CD8-positive, alpha-beta memory T cell (primary cell): ENCODE results near the gene LMO1. TPM values are rescaled to one million over a fixed set of nuclear protein-coding genes. Genes with fewer than 3 reads are reported as not detected.

ENCODE experiments used
- polyA plus RNA-seq: library from polyadenylated mRNA; unstranded; fragments of 300-500 nt; fragmentation: Illumina TruSeq; gene quantifications from one replicate; pipeline ENCODE4 v1.2.3, GENCODE V29; 2021
- total RNA-seq, 2 experiments: library from RNA; stranded (reverse); gene quantifications; one replicate each; pipeline ENCODE4 v1.2.3, GENCODE V29; 2021

The LMO1 gene
- total and polyA plus RNA-seq, 3 experiments from 2014 or later: 0.29 TPM; not detected in 2

Other genes starting within 250 kb of the LMO1 start
- under 1 TPM; 0.11 to 0.24 TPM for gene TUB, start 182.7 kb downstream of the LMO1 start, total RNA-seq
- not detected for gene TUB, start 182.7 kb downstream of the LMO1 start, polyA plus RNA-seq
- gene RIC3, start 94.9 kb downstream of the LMO1 start, total RNA-seq: 10 to 100 TPM in 1 of 2 experiments, 1 to 10 TPM in 1; 9.4 to 11.8 TPM
- gene RIC3, start 94.9 kb downstream of the LMO1 start, polyA plus RNA-seq: 1.5 TPM